Breast epithelium (tissue), 4 donors: ENCODE results near the gene SDR42E2. TPM values are rescaled to one million over a fixed set of nuclear protein-coding genes. Genes with fewer than 3 reads are reported as not detected.

Experiments
- DNase-seq, 2 donors: peaks; one replicate each; pipeline ENCODE4 v3.0.0-alpha.2; 2019; ENCODE audit warnings: low spot score in 2 of 2
- H3K27ac ChIP-seq, 2 donors: fragments of 200-600 bp; sonication (generic) in 1 of 2; one replicate each; pipeline ENCODE4 v1.5.1; 2016 to 2019; ENCODE audit warnings: mild to moderate bottlenecking in 1 of 2
- H3K27me3 ChIP-seq, 2 donors: fragments of 200-600 bp; sonication (generic) in 1 of 2; one replicate each; pipeline versions ENCODE4 v1.5.1 to v1.6.0; 2017 to 2019; ENCODE audit warnings: control low read depth in 1 of 2, mild to moderate bottlenecking in 1 of 2
- H3K36me3 ChIP-seq: fragments of 200-600 bp; one replicate; pipeline ENCODE4 v1.5.1; 2019
- H3K4me1 ChIP-seq, 2 donors: fragments of 200-600 bp; sonication (generic); one replicate each; pipeline ENCODE4 v1.5.1; 2016 to 2019; ENCODE audit warnings: control low read depth in 1 of 2
- H3K4me3 ChIP-seq, 3 donors: fragments of 200-600 bp; sonication (generic); 1 replicate in 2 of 3; 2 replicates in 1 of 3; pipeline ENCODE4 v1.5.1; 2016 to 2019; ENCODE audit warnings: mild to moderate bottlenecking in 3 of 3, moderate library complexity in 2 of 3
- H3K9me3 ChIP-seq, 2 donors: fragments of 200-600 bp; sonication (generic) in 1 of 2; one replicate each; pipeline ENCODE4 v1.5.1; 2016 to 2019; ENCODE audit warnings: control low read depth in 1 of 2
- CTCF ChIP-seq, 3 donors: fragments of 450-650 bp; IDR thresholded peaks; one replicate each; pipeline ENCODE4 v1.5.1; 2016 to 2017; ENCODE audit warnings: antibody characterized with exemption in 3 of 3, mild to moderate bottlenecking in 3 of 3, moderate library complexity in 3 of 3
- POLR2A ChIP-seq: fragments of 450-650 bp; IDR thresholded peaks from one replicate; pipeline ENCODE4 v1.6.1; 2016; ENCODE audit warnings: antibody characterized with exemption, mild to moderate bottlenecking, moderate library complexity
- POLR2AphosphoS5 ChIP-seq, 3 donors: sonication (generic); formaldehyde crosslinking; IDR thresholded peaks; one replicate each; pipeline ENCODE4 v1.6.1; 2017; ENCODE audit warnings: antibody characterized with exemption in 3 of 3
- intact Hi-C: fragments of 100-400 bp; cut with DNase I; formaldehyde crosslinking; loops from one replicate; pipeline ENCODE4 v1.15.1; 2023; ENCODE audit warnings: low total_unique reads
- total RNA-seq, 3 donors: library from RNA; depleted of rRNA; stranded (reverse); fragments of >200 nt; gene quantifications; one replicate each; pipeline ENCODE4 v1.1.0, GENCODE V29; 2016

SDR42E2 gene
- total RNA-seq, result under 1 TPM in 1 of 3 donors, not detected in 2; 0.16 TPM

DNA sequence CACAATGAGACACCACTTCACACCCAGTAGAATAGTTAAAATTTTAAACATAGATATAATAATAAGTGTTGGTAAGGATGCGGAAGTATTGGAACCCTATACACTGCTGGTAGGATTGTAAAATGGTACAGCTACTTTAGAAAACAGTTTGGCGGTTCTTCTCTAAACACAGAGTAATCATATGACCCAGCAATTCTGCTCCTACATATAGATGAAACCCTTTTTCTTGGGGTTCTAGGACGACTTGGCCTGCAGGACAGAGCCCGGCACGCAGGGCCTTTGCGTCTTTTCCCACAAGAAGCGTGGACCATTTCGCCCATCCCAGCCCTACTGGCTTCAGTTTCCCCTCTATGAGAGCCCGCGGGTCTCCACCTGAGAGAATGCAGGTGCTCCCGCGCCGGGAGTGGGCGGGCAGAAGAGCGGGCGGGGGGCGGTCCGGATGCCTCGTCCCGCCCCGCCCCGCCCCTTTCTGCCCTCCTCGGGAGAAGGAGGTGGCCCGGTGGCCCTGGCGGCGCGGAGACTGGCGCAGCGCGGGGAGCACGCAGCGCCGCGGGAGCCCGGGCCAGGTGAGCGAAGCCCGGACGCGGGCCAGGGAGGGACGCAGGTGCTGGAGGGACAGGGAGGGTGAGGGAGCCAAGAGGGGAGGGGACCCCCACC, at the start of gene SDR42E2:
TSS of gene SDR42E2 (plus strand) at position 508 of the 657 bp plus-strand sequence. CDS start 3,077 bp downstream, outside the sequence.
- peaks cover 0 to 10% of the 10 kb centered on the region in 2 donors for H3K27me3 ChIP-seq
- intact Hi-C loops, result no loop called here
- H3K27ac ChIP-seq, result no peak within 1 kb of the TSS
- no peaks in the 10 kb centered on the region for H3K9me3 ChIP-seq
- no peak for DNase-seq
- no peaks in the 10 kb centered on the region for H3K4me1 ChIP-seq
- H3K36me3 ChIP-seq, result no peaks in the 10 kb centered on the region
- TF ChIP-seq POLR2AphosphoS5 (IDR thresholded peaks at IDR 0.05) (no peak), POLR2A (no peak), CTCF (IDR thresholded peaks at IDR 0.05) (no peak)
- H3K4me3 ChIP-seq, result peak within 1 kb of the TSS in 2 of 3 donors; percentile 26 to 48

GRCh38 chr16:22116095-22116700, 46.1 kb upstream of the SDR42E2 start:
- Histone ChIP-seq H3K27me3 (no peaks in the 10 kb centered on the region), H3K4me1 (no peaks in the 10 kb centered on the region), H3K9me3 (no peaks in the 10 kb centered on the region), H3K27ac (no peak overlapping the region), H3K36me3 (no peaks in the 10 kb centered on the region), H3K4me3 (no peak overlapping the region)
- DNase-seq, result no peak
- intact Hi-C loops, result no loop called here
- no peak for TF ChIP-seq CTCF (IDR thresholded peaks at IDR 0.05)

DNA sequence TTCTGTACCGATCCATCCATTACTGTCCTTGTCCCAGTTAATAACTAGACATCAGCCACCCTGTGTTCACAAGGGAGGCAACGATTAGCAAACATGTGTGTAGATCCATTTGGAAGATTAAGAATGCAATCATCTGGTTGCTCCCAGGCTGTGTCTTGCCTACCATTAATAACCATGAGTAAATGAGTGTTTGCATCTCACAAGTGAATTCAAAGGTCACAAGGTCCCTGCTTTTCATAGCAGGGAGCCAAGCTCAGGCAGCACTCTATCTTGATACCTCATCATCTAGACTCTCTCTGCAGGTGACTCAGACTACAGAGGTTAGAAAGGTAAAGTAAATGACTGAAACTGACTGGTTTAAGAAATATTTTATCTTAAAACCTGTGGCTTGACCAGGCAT, 44.7 kb upstream of the SDR42E2 start:
- Histone ChIP-seq H3K27me3 (no peaks in the 10 kb centered on the region), H3K4me1 (no peaks in the 10 kb centered on the region), H3K36me3 (no peaks in the 10 kb centered on the region), H3K27ac (no peak overlapping the region), H3K4me3 (no peak overlapping the region), H3K9me3 (no peaks in the 10 kb centered on the region)
- no peak for TF ChIP-seq CTCF (IDR thresholded peaks at IDR 0.05)
- intact Hi-C loops, result no loop called here
- no peak for DNase-seq

- DNase-seq, result no peak
- no peaks in the 10 kb centered on the region for H3K9me3 ChIP-seq
- no peak overlapping the region for H3K27ac ChIP-seq
- no peaks in the 10 kb centered on the region for H3K4me1 ChIP-seq
- H3K4me3 ChIP-seq, result no peak overlapping the region
- no peaks in the 10 kb centered on the region for H3K36me3 ChIP-seq
- no peaks in the 10 kb centered on the region for H3K27me3 ChIP-seq
- TF ChIP-seq POLR2A (no peak), CTCF (IDR thresholded peaks at IDR 0.05) (no peak), POLR2AphosphoS5 (IDR thresholded peaks at IDR 0.05) (no peak)
- intact Hi-C loops, result no loop called here
Measured at GRCh38 chr16:22120440-22120839, 41.9 kb upstream of the SDR42E2 start.

- H3K27ac ChIP-seq, result no peak overlapping the region
- TF ChIP-seq CTCF (IDR thresholded peaks at IDR 0.05) (no peak), POLR2AphosphoS5 (IDR thresholded peaks at IDR 0.05) (no peak), POLR2A (no peak)
- intact Hi-C loops, result no loop called here
Measured at GRCh38 chr16:22122239-22122638, 40.1 kb upstream of the SDR42E2 start.

More at GRCh38 chr16:22122239-22122638, 40.1 kb upstream of the SDR42E2 start:
- Histone ChIP-seq H3K27me3 (no peaks in the 10 kb centered on the region), H3K36me3 (no peaks in the 10 kb centered on the region), H3K4me3 (no peak overlapping the region), H3K4me1 (no peaks in the 10 kb centered on the region), H3K9me3 (no peaks in the 10 kb centered on the region)
- DNase-seq, result no peak
